Activated T-helper 17 cell treated with anti-CD3 and anti-CD28 coated beads, Interleukin-2, amount 50 U/mL, for 72 hours (primary cell): ENCODE measurements around the gene FBXL14. TPM values are rescaled to one million over a fixed set of nuclear protein-coding genes. Genes with fewer than 3 reads are reported as not detected.

Source experiments
- ATAC-seq: fragments of 150-1000 bp; cut with Tn5 transposase; replicated peaks from 2 replicates; pipeline ENCODE4 v1.10.0; 2021; ENCODE audit warnings: mild to moderate bottlenecking, moderate library complexity
- H3K27ac Mint-ChIP-seq: one replicate; pipeline ENCODE4 v1.8.0; 2022; ENCODE audit warnings: mixed read lengths
- H3K27me3 Mint-ChIP-seq: one replicate; pipeline ENCODE4 v1.8.0; 2022; ENCODE audit warnings: mixed read lengths
- H3K36me3 Mint-ChIP-seq: one replicate; pipeline ENCODE4 v1.8.0; 2022; ENCODE audit warnings: low read depth, mild to moderate bottlenecking, mixed read lengths
- H3K4me1 Mint-ChIP-seq: one replicate; pipeline ENCODE4 v1.8.0; 2022; ENCODE audit warnings: mixed read lengths
- H3K4me3 Mint-ChIP-seq: one replicate; pipeline ENCODE4 v1.8.0; 2022; ENCODE audit warnings: mild to moderate bottlenecking, mixed read lengths
- H3K9me3 Mint-ChIP-seq: one replicate; pipeline ENCODE4 v1.8.0; 2022; ENCODE audit warnings: mixed read lengths
- total RNA-seq, 2 donors: library from RNA; stranded (reverse); gene quantifications; one replicate each; pipeline ENCODE4 v1.2.3, GENCODE V29; 2022

FBXL14 gene
- total RNA-seq, 2 donors from 2014 or later = 22.2 to 29.8 TPM

DNA sequence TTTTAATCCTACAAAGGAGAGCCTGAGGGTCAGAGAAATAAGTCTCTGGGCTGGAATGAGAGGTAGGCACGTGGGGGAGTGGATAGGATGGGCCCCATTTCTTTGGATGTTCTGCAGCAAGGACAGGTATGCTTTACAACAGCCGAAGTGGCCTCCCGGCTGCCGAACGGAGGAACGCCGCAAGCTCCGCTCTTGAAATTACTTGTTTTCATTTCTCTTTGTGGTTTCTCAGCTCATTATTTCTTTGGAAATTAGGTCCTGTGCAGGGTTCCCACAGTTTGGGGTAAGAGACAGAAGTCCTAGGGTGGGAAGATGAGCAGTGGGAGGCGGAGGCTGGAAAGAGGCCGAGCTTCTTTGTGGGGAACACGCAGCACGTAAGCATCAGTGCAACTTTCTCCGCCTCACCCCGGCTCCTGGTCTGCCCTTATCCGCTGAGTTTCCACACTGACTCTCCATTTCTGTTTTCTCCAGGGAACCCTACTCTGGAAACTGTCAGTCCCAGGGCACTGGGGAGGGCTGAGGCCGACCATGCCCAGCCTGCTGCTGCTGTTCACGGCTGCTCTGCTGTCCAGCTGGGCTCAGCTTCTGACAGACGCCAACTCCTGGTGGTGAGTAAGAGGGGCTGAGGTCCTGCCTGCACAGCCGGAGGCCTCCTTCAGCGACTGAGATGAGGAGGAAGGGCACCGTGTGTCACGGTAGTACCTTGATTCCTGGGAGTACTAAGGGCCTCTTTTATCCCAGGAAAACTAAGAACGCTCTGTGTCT lies 36.6 kb upstream of the FBXL14 start:
- H3K4me1 Mint-ChIP-seq = no peaks in the 10 kb centered on the region
- no peak for ATAC-seq
- no peaks in the 10 kb centered on the region for H3K9me3 Mint-ChIP-seq
- H3K27me3 Mint-ChIP-seq = peaks cover 49% of the 10 kb centered on the region
- H3K27ac Mint-ChIP-seq = no peak overlapping the region
- H3K4me3 Mint-ChIP-seq = peak overlapping the region; percentile 59
- no peaks in the 10 kb centered on the region for H3K36me3 Mint-ChIP-seq

GRCh38 chr12:1630133-1630826 lies 35.9 kb upstream of the FBXL14 start:
- H3K4me1 Mint-ChIP-seq = no peaks in the 10 kb centered on the region
- H3K9me3 Mint-ChIP-seq = no peaks in the 10 kb centered on the region
- no peak overlapping the region for H3K27ac Mint-ChIP-seq
- H3K27me3 Mint-ChIP-seq = peaks cover 48% of the 10 kb centered on the region
- peak overlapping the region; percentile 59 for H3K4me3 Mint-ChIP-seq
- peak; percentile 51 for ATAC-seq
- H3K36me3 Mint-ChIP-seq = no peaks in the 10 kb centered on the region

GRCh38 chr12:1629338-1630132 lies 35.2 kb upstream of the FBXL14 start:
- ATAC-seq = no peak
- no peaks in the 10 kb centered on the region for H3K9me3 Mint-ChIP-seq
- no peak overlapping the region for H3K27ac Mint-ChIP-seq
- H3K4me1 Mint-ChIP-seq = no peaks in the 10 kb centered on the region
- H3K27me3 Mint-ChIP-seq = peaks cover 46% of the 10 kb centered on the region
- H3K36me3 Mint-ChIP-seq = no peaks in the 10 kb centered on the region
- peak overlapping the region; percentile 59 for H3K4me3 Mint-ChIP-seq

DNA sequence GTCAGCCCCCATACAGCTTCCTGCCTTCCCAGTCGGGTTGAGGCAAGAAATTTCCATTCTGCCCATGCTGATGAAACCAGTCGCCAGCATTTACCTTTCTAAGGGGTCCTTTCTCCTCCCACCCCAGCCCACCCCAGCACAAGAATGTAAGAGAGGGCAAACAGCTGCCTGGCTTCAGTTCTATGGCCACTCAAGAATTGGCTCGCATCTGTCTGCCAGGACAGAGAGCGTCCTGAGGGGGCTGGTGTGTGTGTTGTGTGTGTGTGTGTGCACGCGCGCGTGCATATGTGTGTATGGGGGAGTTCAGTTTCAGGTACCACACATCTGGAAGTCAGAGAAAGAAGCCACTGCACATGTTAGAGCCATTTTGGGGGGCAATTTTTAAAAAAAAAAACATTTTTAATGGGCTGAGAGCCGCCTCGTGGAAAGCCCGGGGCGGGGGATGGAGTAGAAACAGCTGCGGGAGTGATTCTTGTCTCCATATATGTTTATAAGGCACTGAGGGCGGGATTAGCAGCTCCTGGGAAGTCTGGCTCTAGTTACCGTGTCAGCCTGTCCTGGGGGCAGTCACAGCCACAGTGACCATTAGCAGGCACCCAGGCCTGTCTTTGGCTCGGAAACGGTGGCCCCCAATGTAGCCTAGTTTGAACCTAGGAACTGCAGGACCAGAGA lies 34.4 kb upstream of the FBXL14 start, which contains the start of gene WNT5B:
Gene WNT5B (plus strand): TSS at position 566 of the 672 bp plus-strand sequence. CDS start 2,124 bp downstream, outside the sequence.
- no peak within 1 kb of the TSS for H3K27ac Mint-ChIP-seq

DNA sequence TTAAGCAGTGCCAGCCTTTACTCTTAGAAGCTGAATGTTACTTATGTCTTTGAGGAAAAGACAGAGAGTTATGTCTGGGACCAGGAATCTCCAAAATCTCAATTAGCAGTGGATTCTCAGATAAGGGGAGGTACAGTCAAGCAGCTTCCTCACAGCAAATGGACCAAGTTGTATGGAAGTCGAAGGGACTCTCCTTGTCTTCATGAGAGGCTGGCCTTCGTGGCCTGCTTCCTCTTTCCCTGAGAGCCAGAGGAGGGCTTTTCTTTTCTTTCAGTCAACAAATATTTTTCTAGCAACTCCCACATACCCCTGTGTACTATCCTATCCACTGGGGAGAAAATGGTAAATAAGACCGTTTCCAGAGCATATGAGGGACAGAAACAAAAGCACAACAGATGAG lies 28.0 kb upstream of the FBXL14 start:
- H3K36me3 Mint-ChIP-seq = no peaks in the 10 kb centered on the region
- peaks cover 14% of the 10 kb centered on the region for H3K27me3 Mint-ChIP-seq
- H3K4me1 Mint-ChIP-seq = peaks cover 5% of the 10 kb centered on the region
- no peak overlapping the region for H3K4me3 Mint-ChIP-seq
- no peak for ATAC-seq
- H3K27ac Mint-ChIP-seq = no peak overlapping the region
- no peaks in the 10 kb centered on the region for H3K9me3 Mint-ChIP-seq

More for the DNA sequence above, 34.4 kb upstream of the FBXL14 start, which contains the start of gene WNT5B:
- H3K9me3 Mint-ChIP-seq = no peaks in the 10 kb centered on the region
- H3K27me3 Mint-ChIP-seq = peaks cover 43% of the 10 kb centered on the region
- H3K4me3 Mint-ChIP-seq = peak within 1 kb of the TSS; percentile 59
- no peaks in the 10 kb centered on the region for H3K36me3 Mint-ChIP-seq
- H3K4me1 Mint-ChIP-seq = no peaks in the 10 kb centered on the region
- no peak for ATAC-seq

- Mint-ChIP-seq H3K36me3 (no peaks in the 10 kb centered on the region), H3K4me1 (peaks cover 5% of the 10 kb centered on the region), H3K4me3 (no peak overlapping the region), H3K9me3 (no peaks in the 10 kb centered on the region), H3K27me3 (peaks cover 10% of the 10 kb centered on the region), H3K27ac (no peak overlapping the region)
- ATAC-seq = peak; percentile 40
Observed at GRCh38 chr12:1620092-1620491, 25.7 kb upstream of the FBXL14 start.

DNA sequence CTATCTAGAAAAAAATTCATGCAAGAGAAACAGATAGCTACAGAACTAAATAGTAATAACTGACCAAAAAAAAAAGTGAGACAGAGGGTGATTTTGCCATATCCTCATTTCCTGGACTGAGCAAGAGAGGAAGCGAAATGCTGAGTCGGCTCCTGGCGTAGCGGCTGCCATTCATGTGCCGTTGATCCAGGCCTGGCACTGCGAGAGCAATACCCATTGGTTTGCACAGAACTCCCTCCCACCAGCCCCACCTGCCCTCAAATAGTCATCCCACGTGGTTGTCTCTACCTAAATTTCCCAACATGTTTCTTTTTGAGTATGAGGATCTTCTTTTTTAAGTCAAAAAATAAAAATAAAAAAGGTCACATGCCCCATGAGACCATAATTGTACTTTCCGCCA lies 25.2 kb upstream of the FBXL14 start:
- no peak overlapping the region for H3K27ac Mint-ChIP-seq
- no peaks in the 10 kb centered on the region for H3K9me3 Mint-ChIP-seq
- peaks cover 7% of the 10 kb centered on the region for H3K27me3 Mint-ChIP-seq
- ATAC-seq = peak; percentile 85
- peaks cover 5% of the 10 kb centered on the region for H3K4me1 Mint-ChIP-seq
- H3K4me3 Mint-ChIP-seq = no peak overlapping the region
- no peaks in the 10 kb centered on the region for H3K36me3 Mint-ChIP-seq

- Mint-ChIP-seq H3K4me1 (peaks cover 5% of the 10 kb centered on the region), H3K9me3 (no peaks in the 10 kb centered on the region), H3K36me3 (no peaks in the 10 kb centered on the region), H3K27me3 (peaks cover 7% of the 10 kb centered on the region), H3K27ac (no peak overlapping the region), H3K4me3 (no peak overlapping the region)
- ATAC-seq = no peak
Observed at GRCh38 chr12:1619159-1619558, 24.8 kb upstream of the FBXL14 start.

GRCh38 chr12:1618489-1618888 lies 24.1 kb upstream of the FBXL14 start:
- Mint-ChIP-seq H3K9me3 (no peaks in the 10 kb centered on the region), H3K4me1 (peaks cover 5% of the 10 kb centered on the region), H3K27ac (no peak overlapping the region), H3K4me3 (no peak overlapping the region), H3K27me3 (peaks cover 7% of the 10 kb centered on the region), H3K36me3 (no peaks in the 10 kb centered on the region)
- ATAC-seq = no peak

- Mint-ChIP-seq H3K27ac (no peak overlapping the region), H3K9me3 (no peaks in the 10 kb centered on the region), H3K4me1 (peaks cover 5% of the 10 kb centered on the region), H3K27me3 (peaks cover 7% of the 10 kb centered on the region), H3K4me3 (no peak overlapping the region), H3K36me3 (no peaks in the 10 kb centered on the region)
- ATAC-seq = no peak
Observed at GRCh38 chr12:1616233-1617066, 22.1 kb upstream of the FBXL14 start.

DNA sequence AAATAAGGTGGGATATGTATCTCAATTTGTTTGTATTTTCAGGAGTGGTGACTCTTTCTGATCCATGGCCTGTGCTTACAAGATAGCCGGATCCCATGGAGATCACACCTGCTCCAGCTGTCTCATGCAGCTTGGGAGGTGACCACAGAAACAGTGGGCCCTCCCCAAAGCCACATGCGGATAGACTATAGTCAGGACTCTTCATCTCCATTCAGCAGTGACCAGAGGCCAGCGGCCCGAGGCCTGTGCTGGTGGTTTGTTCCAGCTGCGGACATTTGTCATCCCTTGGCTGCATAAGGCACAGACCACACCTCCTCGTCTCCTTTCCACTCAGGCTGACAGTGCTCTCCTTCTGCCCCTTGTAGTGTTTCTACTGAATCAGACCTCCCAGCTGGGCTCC lies 20.0 kb upstream of the FBXL14 start:
- no peak overlapping the region for H3K27ac Mint-ChIP-seq
- H3K36me3 Mint-ChIP-seq = no peaks in the 10 kb centered on the region
- ATAC-seq = no peak
- no peaks in the 10 kb centered on the region for H3K4me1 Mint-ChIP-seq
- no peak overlapping the region for H3K4me3 Mint-ChIP-seq
- H3K9me3 Mint-ChIP-seq = no peaks in the 10 kb centered on the region
- no peaks in the 10 kb centered on the region for H3K27me3 Mint-ChIP-seq

- Mint-ChIP-seq H3K36me3 (no peaks in the 10 kb centered on the region), H3K9me3 (no peaks in the 10 kb centered on the region), H3K27me3 (no peaks in the 10 kb centered on the region), H3K4me3 (no peak overlapping the region), H3K27ac (no peak overlapping the region), H3K4me1 (no peaks in the 10 kb centered on the region)
- no peak for ATAC-seq
Observed at GRCh38 chr12:1613860-1614259, 19.5 kb upstream of the FBXL14 start.

DNA sequence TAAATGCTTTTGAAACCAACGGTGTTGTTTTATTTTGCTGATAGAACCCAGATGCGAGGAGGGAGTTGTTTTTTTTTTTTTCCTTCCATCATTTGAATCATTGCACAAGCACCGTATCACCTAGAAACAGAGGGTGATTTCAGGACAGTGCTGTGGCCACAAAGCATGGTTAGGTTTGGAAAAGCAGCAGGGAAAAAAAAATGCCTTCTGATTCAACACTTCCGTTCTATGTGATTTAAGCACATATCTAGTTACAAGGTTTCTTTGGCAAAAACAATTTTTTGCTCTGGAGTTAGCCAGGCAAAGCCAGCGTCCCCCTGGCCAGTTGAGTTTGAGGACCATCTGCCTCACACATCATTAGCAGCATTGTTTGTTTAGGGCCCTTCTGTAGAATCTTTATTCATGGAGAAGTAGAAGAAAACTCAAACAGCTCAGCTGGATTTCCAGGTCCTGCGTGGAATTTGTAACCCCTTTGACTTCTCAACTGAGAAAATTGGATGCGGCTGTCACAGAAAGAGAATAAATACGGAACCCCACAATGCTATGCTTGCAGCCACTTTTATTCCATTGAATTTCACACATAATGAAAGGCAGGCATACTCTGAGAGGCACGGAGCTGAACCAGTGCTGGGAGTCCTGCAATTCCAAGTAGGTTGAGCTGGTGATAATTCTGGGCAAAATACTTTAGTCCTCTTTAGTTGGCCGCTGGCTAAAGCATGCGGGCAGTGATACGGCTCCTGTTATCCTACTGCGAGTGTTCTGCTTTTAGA lies 17.6 kb upstream of the FBXL14 start:
- no peaks in the 10 kb centered on the region for H3K4me1 Mint-ChIP-seq
- no peaks in the 10 kb centered on the region for H3K9me3 Mint-ChIP-seq
- no peak for ATAC-seq

More for the DNA sequence above, 17.6 kb upstream of the FBXL14 start:
- no peak overlapping the region for H3K4me3 Mint-ChIP-seq
- no peak overlapping the region for H3K27ac Mint-ChIP-seq
- H3K27me3 Mint-ChIP-seq = no peaks in the 10 kb centered on the region
- no peaks in the 10 kb centered on the region for H3K36me3 Mint-ChIP-seq
